ENCODE measurements around the gene TRPM2. TPM values are rescaled to one million over a fixed set of nuclear protein-coding genes. Genes with fewer than 3 reads are reported as not detected.

TRPM2 gene
- total and polyA plus RNA-seq, 2 of the 4 experiments (the other 2 are of a cell fraction) = not detected

DNA sequence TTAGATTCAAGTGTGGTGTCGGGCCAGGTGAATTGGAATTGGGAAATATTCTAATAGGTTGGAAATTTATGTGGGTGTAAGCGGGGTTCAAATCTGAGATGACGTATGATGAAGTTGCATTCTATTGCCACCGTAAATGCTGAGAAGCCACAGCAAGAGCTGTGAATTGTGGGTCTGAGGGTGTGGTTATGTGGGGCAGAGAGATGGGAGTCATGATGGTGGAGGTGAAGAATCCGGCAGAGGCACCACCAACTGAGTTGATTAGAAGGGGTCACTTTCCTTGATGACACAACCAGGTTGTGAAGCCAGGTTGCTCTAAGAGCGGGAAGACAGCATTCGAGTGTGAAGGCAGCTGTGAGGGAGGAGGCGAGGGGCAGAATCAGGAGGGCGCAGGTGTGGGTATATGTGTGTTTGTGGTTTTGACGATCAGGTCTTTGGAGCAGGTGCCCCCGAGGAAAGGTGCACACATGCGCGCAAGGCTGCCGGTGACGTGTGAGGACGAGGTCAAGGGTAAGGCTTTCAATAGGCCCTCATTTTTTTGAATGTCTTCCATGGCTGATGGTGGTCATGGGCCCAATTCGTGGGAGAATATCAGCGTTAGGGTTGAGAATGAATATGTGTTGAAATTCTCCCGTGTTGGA lies 120.6 kb downstream of the TRPM2 start:
- Histone ChIP-seq H3K18ac (ENCODE audit: low read depth, low read length) (no peak overlapping the region), H3K14ac (replicated peaks; ENCODE audit: low read depth, low read length) (no peak overlapping the region), H4K8ac (ENCODE audit: low read depth in 2 of 2, low read length in 2 of 2) (no peak overlapping the region), H3K56ac (ENCODE audit: extremely low read depth, insufficient read depth, low read length) (no peak overlapping the region), H3K27ac (ENCODE audit: insufficient read depth, low read length) (no peak overlapping the region), H3K79me1 (ENCODE audit: low read depth in 1 of 2, low read length in 2 of 2) (no peaks in the 10 kb centered on the region), H2BK5ac (ENCODE audit: low read depth, low read length, poor library complexity, severe bottlenecking) (no peak overlapping the region), H4K91ac (ENCODE audit: insufficient read depth, low read depth, low read length) (no peak overlapping the region), H3K23ac (ENCODE audit: low read depth, low read length) (no peak overlapping the region), H3K4me1 (ENCODE audit: control insufficient read depth, insufficient read depth, low read length) (no peaks in the 10 kb centered on the region), H2BK120ac (ENCODE audit: low read depth, low read length) (no peak overlapping the region), H4K5ac (ENCODE audit: low read depth, low read length) (no peak overlapping the region), H3K4me3 (ENCODE audit: insufficient read depth, low read depth, low read length) (no peak overlapping the region), H2AK9ac (replicated peaks; ENCODE audit: low read depth, low read length, poor library complexity) (no peak overlapping the region), H3K27me3 (ENCODE audit: control insufficient read depth, insufficient read depth, low read length) (peaks cover 6% of the 10 kb centered on the region), H3K4ac (ENCODE audit: low read depth, low read length) (no peak overlapping the region), H2BK20ac (ENCODE audit: low read depth, low read length) (no peak overlapping the region), H3K9me3 (ENCODE audit: control insufficient read depth, insufficient read depth, low read length) (no peaks in the 10 kb centered on the region), H3K9me1 (ENCODE audit: insufficient read depth, low read length) (no peaks in the 10 kb centered on the region), H3K9ac (ENCODE audit: low read depth, low read length) (no peak overlapping the region), H2AK5ac (ENCODE audit: low read depth, low read length) (no peak overlapping the region), H2AFZ (replicated peaks; ENCODE audit: low read length, poor library complexity) (no peak overlapping the region), H3K36me3 (ENCODE audit: control insufficient read depth, insufficient read depth, low read length) (no peaks in the 10 kb centered on the region), H4K20me1 (ENCODE audit: insufficient read depth, low read length) (no peaks in the 10 kb centered on the region), H3K4me2 (ENCODE audit: low read depth, low read length) (no peak overlapping the region), H2BK15ac (ENCODE audit: low read depth, low read length) (no peak overlapping the region)
- dilution Hi-C loops (cut with HindIII; ENCODE audit: low sequenced_read_pairs, unreplicated experiment) = no loop called here
- intact Hi-C loops (cut with micrococcal nuclease) = no loop called here
- ChIA-PET CTCF (no interaction called here), POLR2A (ENCODE audit: unreplicated experiment) (no interaction called here)
- ATAC-seq (ENCODE audit: low read depth) = no peak
- in situ Hi-C loops (cut with MboI; ENCODE audit: low sequenced_read_pairs) = no loop called here
- WGBS, 2 experiments (ENCODE audit: extremely low coverage in 2 of 2, insufficient read length in 1 of 2) = 81% methylated on average over 14 of the region's 19 CpGs; no CpG with 5 or more reads in 1 of the 2 experiments
- no TSS peak for BruUV-seq (replicated peaks)
- TF ChIP-seq USF2 (IDR thresholded peaks at IDR 0.05; ENCODE audit: low read depth, low read length) = no peak
- no peak for TF ChIP-seq CHD1 (IDR thresholded peaks at IDR 0.05; ENCODE audit: low read depth, low read length)
- no peak for TF ChIP-seq ELK1 (IDR thresholded peaks at IDR 0.05; ENCODE audit: borderline replicate concordance, low read depth, low read length)
- no peak for TF ChIP-seq FOS (IDR thresholded peaks at IDR 0.05; ENCODE audit: low read depth, low read length)
- TF ChIP-seq CEBPB (IDR thresholded peaks at IDR 0.05; ENCODE audit: low read depth, low read length) = no peak
- TF ChIP-seq NFE2L2 (IDR thresholded peaks at IDR 0.05; ENCODE audit: low read depth, low read length) = no peak
- TF ChIP-seq SMC3 (IDR thresholded peaks at IDR 0.05; ENCODE audit: low read depth, low read length) = no peak
- no peak for TF ChIP-seq POLR2A (IDR thresholded peaks at IDR 0.05; ENCODE audit: low read depth, low read length)
- TF ChIP-seq RFX5 (IDR thresholded peaks at IDR 0.05; ENCODE audit: low read depth, low read length) = no peak
- TF ChIP-seq BHLHE40 (IDR thresholded peaks at IDR 0.05; ENCODE audit: low read depth, low read length) = no peak
- no peak for TF ChIP-seq MAFK (IDR thresholded peaks at IDR 0.05; ENCODE audit: low read depth, low read length)
- no peak for TF ChIP-seq MXI1 (IDR thresholded peaks at IDR 0.05; ENCODE audit: borderline replicate concordance, low read depth, low read length)
- TF ChIP-seq, protein P1, sequence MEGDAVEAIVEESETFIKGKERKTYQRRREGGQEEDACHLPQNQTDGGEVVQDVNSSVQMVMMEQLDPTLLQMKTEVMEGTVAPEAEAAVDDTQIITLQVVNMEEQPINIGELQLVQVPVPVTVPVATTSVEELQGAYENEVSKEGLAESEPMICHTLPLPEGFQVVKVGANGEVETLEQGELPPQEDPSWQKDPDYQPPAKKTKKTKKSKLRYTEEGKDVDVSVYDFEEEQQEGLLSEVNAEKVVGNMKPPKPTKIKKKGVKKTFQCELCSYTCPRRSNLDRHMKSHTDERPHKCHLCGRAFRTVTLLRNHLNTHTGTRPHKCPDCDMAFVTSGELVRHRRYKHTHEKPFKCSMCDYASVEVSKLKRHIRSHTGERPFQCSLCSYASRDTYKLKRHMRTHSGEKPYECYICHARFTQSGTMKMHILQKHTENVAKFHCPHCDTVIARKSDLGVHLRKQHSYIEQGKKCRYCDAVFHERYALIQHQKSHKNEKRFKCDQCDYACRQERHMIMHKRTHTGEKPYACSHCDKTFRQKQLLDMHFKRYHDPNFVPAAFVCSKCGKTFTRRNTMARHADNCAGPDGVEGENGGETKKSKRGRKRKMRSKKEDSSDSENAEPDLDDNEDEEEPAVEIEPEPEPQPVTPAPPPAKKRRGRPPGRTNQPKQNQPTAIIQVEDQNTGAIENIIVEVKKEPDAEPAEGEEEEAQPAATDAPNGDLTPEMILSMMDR (conservative IDR thresholded peaks at IDR 0.05; ENCODE audit: low read depth, low read length) = no peak
- TF ChIP-seq RAD21 (IDR thresholded peaks at IDR 0.05; ENCODE audit: low read length) = no peak
- no peak for DNase-seq

Data from IMR-90 (cell line).